ENCODE data around the gene PDP2. TPM values are rescaled to one million over a fixed set of nuclear protein-coding genes. Genes with fewer than 3 reads are reported as not detected.

The PDP2 gene
- total and polyA plus RNA-seq, 3 experiments from 2014 or later = 4.5 to 25.4 (median 20.0) TPM

Other genes with a start within 250 kb of the PDP2 start
- gene CMTM4, start 183.8 kb upstream of the PDP2 start, total RNA-seq = 1 to 10 TPM; 4.1 to 4.4 TPM
- 0.20 TPM for gene CMTM4, start 183.8 kb upstream of the PDP2 start, polyA plus RNA-seq
- gene DYNC1LI2, start 128.9 kb upstream of the PDP2 start, total RNA-seq = 10 to 100 TPM; 50.5 to 53.8 TPM
- gene DYNC1LI2, start 128.9 kb upstream of the PDP2 start, polyA plus RNA-seq = 35.0 TPM
- under 1 TPM in 1 of 2 experiments, not detected in 1; 0.20 TPM for gene TERB1, start 78.9 kb upstream of the PDP2 start, total RNA-seq
- not detected for gene TERB1, start 78.9 kb upstream of the PDP2 start, polyA plus RNA-seq
- 100 to 1,000 TPM; 105 to 110 TPM for gene NAE1, start 49.5 kb upstream of the PDP2 start, total RNA-seq
- 76.6 TPM for gene NAE1, start 49.5 kb upstream of the PDP2 start, polyA plus RNA-seq
- not detected for gene CA7, start 36.1 kb upstream of the PDP2 start, total RNA-seq
- not detected for gene CA7, start 36.1 kb upstream of the PDP2 start, polyA plus RNA-seq
- gene CDH16, start 38.4 kb downstream of the PDP2 start, total RNA-seq = not detected
- gene CDH16, start 38.4 kb downstream of the PDP2 start, polyA plus RNA-seq = not detected
- under 1 TPM; 0.60 to 0.88 TPM for gene RRAD, start 45.0 kb downstream of the PDP2 start, total RNA-seq
- gene RRAD, start 45.0 kb downstream of the PDP2 start, polyA plus RNA-seq = not detected
- gene CIAO2B, start 53.9 kb downstream of the PDP2 start, total RNA-seq = 100 to 1,000 TPM; 164 to 176 TPM
- gene CIAO2B, start 53.9 kb downstream of the PDP2 start, polyA plus RNA-seq = 132 TPM
- 10 to 100 TPM; 23.5 to 23.8 TPM for gene CES2, start 55.0 kb downstream of the PDP2 start, total RNA-seq
- 26.6 TPM for gene CES2, start 55.0 kb downstream of the PDP2 start, polyA plus RNA-seq
- gene CES3, start 80.8 kb downstream of the PDP2 start, total RNA-seq = under 1 TPM; 0.16 to 0.24 TPM
- gene CES3, start 80.8 kb downstream of the PDP2 start, polyA plus RNA-seq = not detected
- 1 to 10 TPM; 4.2 to 5.1 TPM for gene CES4A, start 108.1 kb downstream of the PDP2 start, total RNA-seq
- gene CES4A, start 108.1 kb downstream of the PDP2 start, polyA plus RNA-seq = 1.7 TPM
- 100 to 1,000 TPM; 132 to 141 TPM for gene CBFB, start 148.6 kb downstream of the PDP2 start, total RNA-seq
- gene CBFB, start 148.6 kb downstream of the PDP2 start, polyA plus RNA-seq = 100 TPM
- 10 to 100 TPM; 20.2 to 21.2 TPM for gene PHAF1, start 229.4 kb downstream of the PDP2 start, total RNA-seq
- gene PHAF1, start 229.4 kb downstream of the PDP2 start, polyA plus RNA-seq = 14.7 TPM

Measured in CD8-positive, alpha-beta memory T cell (primary cell).